ENCODE results near the gene C1orf21. TPM values are rescaled to one million over a fixed set of nuclear protein-coding genes. Genes with fewer than 3 reads are reported as not detected.
A peak's percentile ranks its signal among the peaks of the same experiment; 100 is the strongest.

C1orf21 gene
- total RNA-seq, 1 experiment from 2014 or later, result 28.5 TPM

DNA sequence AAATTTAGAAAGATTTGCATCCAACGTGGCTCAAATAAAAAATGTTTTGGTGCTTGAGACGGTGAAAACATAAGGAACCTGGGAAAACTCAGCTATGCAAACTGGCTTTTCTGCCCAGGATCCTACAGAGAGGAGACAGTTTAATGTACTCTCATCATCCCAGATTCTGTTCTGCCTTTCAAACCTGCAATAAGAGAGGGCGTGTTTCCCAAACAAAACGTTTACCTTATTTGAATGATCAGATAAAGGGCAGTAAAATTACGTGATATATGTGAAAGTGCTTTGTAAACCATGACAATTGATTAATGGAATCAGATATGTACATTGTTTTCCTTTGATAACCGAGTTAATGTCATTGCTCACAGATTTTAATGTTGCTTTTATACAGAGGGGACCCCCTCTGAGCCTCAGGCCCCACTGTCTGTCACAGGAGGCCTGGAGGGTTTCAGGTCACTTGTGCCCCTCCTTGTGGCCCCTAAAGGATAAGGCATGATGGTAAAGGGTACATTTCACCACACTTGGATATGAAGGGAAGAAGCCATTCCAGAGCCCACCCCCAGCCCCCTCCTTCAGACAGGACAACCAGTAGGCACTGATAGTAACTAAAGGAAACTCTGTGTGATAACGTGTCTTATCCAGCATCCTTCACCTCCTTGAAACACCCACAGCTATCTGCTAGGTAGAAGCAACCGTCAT, 210.3 kb downstream of the C1orf21 start:
- DNase-seq (ENCODE audit: low spot score) (no peak), ATAC-seq (peak; percentile 90)
- Mint-ChIP-seq H3K27ac (no peak overlapping the region), H3K9me3 (no peaks in the 10 kb centered on the region), H3K27me3 (ENCODE audit: low read depth) (no peaks in the 10 kb centered on the region), H3K4me3 (no peak overlapping the region), H3K36me3 (no peaks in the 10 kb centered on the region), H3K4me1 (peaks cover 13% of the 10 kb centered on the region)
- TF ChIP-seq GTF2I (CRISPR knock-in tag; conservative IDR thresholded peaks at IDR 0.05) (no peak), OVOL2 (CRISPR knock-in tag; IDR thresholded peaks at IDR 0.05; ENCODE audit: borderline replicate concordance) (no peak), TCF7 (CRISPR knock-in tag; IDR thresholded peaks at IDR 0.05; ENCODE audit: low read depth) (no peak), NFE2L1 (CRISPR knock-in tag; IDR thresholded peaks at IDR 0.05) (no peak), ELF4 (CRISPR knock-in tag; IDR thresholded peaks at IDR 0.05; ENCODE audit: low read depth) (no peak), ESRRA (CRISPR knock-in tag; IDR thresholded peaks at IDR 0.05; ENCODE audit: borderline replicate concordance) (no peak), NFATC4 (CRISPR knock-in tag; IDR thresholded peaks at IDR 0.05) (no peak)
- TF ChIP-seq, protein P1, sequence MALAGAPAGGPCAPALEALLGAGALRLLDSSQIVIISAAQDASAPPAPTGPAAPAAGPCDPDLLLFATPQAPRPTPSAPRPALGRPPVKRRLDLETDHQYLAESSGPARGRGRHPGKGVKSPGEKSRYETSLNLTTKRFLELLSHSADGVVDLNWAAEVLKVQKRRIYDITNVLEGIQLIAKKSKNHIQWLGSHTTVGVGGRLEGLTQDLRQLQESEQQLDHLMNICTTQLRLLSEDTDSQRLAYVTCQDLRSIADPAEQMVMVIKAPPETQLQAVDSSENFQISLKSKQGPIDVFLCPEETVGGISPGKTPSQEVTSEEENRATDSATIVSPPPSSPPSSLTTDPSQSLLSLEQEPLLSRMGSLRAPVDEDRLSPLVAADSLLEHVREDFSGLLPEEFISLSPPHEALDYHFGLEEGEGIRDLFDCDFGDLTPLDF (CRISPR knock-in tag; IDR thresholded peaks at IDR 0.05), result no peak
- TF ChIP-seq, protein P2, sequence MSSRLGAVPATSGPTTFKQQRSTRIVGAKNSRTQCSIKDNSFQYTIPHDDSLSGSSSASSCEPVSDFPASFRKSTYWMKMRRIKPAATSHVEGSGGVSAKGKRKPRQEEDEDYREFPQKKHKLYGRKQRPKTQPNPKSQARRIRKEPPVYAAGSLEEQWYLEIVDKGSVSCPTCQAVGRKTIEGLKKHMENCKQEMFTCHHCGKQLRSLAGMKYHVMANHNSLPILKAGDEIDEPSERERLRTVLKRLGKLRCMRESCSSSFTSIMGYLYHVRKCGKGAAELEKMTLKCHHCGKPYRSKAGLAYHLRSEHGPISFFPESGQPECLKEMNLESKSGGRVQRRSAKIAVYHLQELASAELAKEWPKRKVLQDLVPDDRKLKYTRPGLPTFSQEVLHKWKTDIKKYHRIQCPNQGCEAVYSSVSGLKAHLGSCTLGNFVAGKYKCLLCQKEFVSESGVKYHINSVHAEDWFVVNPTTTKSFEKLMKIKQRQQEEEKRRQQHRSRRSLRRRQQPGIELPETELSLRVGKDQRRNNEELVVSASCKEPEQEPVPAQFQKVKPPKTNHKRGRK (CRISPR knock-in tag; IDR thresholded peaks at IDR 0.05; ENCODE audit: borderline replicate concordance), result no peak
- TF ChIP-seq, protein P3, sequence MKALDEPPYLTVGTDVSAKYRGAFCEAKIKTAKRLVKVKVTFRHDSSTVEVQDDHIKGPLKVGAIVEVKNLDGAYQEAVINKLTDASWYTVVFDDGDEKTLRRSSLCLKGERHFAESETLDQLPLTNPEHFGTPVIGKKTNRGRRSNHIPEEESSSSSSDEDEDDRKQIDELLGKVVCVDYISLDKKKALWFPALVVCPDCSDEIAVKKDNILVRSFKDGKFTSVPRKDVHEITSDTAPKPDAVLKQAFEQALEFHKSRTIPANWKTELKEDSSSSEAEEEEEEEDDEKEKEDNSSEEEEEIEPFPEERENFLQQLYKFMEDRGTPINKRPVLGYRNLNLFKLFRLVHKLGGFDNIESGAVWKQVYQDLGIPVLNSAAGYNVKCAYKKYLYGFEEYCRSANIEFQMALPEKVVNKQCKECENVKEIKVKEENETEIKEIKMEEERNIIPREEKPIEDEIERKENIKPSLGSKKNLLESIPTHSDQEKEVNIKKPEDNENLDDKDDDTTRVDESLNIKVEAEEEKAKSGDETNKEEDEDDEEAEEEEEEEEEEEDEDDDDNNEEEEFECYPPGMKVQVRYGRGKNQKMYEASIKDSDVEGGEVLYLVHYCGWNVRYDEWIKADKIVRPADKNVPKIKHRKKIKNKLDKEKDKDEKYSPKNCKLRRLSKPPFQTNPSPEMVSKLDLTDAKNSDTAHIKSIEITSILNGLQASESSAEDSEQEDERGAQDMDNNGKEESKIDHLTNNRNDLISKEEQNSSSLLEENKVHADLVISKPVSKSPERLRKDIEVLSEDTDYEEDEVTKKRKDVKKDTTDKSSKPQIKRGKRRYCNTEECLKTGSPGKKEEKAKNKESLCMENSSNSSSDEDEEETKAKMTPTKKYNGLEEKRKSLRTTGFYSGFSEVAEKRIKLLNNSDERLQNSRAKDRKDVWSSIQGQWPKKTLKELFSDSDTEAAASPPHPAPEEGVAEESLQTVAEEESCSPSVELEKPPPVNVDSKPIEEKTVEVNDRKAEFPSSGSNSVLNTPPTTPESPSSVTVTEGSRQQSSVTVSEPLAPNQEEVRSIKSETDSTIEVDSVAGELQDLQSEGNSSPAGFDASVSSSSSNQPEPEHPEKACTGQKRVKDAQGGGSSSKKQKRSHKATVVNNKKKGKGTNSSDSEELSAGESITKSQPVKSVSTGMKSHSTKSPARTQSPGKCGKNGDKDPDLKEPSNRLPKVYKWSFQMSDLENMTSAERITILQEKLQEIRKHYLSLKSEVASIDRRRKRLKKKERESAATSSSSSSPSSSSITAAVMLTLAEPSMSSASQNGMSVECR (CRISPR knock-in tag; IDR thresholded peaks at IDR 0.05; ENCODE audit: borderline replicate concordance), result no peak
- TF ChIP-seq, protein P4, sequence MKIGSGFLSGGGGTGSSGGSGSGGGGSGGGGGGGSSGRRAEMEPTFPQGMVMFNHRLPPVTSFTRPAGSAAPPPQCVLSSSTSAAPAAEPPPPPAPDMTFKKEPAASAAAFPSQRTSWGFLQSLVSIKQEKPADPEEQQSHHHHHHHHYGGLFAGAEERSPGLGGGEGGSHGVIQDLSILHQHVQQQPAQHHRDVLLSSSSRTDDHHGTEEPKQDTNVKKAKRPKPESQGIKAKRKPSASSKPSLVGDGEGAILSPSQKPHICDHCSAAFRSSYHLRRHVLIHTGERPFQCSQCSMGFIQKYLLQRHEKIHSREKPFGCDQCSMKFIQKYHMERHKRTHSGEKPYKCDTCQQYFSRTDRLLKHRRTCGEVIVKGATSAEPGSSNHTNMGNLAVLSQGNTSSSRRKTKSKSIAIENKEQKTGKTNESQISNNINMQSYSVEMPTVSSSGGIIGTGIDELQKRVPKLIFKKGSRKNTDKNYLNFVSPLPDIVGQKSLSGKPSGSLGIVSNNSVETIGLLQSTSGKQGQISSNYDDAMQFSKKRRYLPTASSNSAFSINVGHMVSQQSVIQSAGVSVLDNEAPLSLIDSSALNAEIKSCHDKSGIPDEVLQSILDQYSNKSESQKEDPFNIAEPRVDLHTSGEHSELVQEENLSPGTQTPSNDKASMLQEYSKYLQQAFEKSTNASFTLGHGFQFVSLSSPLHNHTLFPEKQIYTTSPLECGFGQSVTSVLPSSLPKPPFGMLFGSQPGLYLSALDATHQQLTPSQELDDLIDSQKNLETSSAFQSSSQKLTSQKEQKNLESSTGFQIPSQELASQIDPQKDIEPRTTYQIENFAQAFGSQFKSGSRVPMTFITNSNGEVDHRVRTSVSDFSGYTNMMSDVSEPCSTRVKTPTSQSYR (CRISPR knock-in tag; IDR thresholded peaks at IDR 0.05), result no peak
- POLR2A ChIA-PET, result no interaction called here
- CTCF ChIA-PET, result no interaction called here

DNA sequence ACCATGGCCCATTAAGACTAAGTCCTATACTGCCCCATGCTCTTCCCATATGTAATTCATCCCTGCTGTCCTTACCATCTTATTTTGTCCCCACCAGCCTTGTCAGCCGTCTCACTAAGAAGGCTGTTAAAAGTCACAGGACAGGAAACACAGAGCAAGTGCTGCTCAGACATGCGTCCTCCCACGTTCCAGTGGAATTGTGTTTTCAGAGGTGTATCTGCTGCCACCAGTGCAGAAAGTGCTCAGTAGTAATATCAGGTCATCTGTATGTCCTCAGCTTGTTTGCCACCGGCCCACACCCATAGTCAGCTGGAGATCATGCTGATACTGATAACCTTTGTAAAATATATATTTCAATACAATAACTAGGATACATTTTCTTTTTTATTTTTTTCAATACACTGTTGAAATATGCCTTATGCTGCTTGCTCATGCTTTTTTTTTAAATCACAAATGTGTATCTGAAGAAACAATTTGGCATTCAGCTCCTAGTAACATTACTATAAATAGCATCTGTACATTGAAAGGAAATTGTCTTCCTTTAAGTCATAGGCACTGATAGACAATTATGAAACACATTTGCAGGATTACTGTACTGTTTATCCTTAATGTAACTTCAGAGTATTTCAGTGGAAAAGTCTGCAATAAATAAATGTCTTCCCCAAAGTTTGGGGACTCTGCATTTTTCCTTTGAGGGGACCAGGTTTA, 211.0 kb downstream of the C1orf21 start:
- Mint-ChIP-seq H3K27me3 (ENCODE audit: low read depth) (no peaks in the 10 kb centered on the region), H3K27ac (no peak overlapping the region), H3K4me3 (no peak overlapping the region), H3K4me1 (peaks cover 13% of the 10 kb centered on the region), H3K36me3 (no peaks in the 10 kb centered on the region), H3K9me3 (no peaks in the 10 kb centered on the region)
- no peak for DNase-seq (ENCODE audit: low spot score)
- ChIA-PET CTCF (no interaction called here), POLR2A (no interaction called here)
- ATAC-seq, result peak; percentile 22
- no peak for TF ChIP-seq ZNF671 (CRISPR knock-in tag; IDR thresholded peaks at IDR 0.05)
- TF ChIP-seq, protein P5, sequence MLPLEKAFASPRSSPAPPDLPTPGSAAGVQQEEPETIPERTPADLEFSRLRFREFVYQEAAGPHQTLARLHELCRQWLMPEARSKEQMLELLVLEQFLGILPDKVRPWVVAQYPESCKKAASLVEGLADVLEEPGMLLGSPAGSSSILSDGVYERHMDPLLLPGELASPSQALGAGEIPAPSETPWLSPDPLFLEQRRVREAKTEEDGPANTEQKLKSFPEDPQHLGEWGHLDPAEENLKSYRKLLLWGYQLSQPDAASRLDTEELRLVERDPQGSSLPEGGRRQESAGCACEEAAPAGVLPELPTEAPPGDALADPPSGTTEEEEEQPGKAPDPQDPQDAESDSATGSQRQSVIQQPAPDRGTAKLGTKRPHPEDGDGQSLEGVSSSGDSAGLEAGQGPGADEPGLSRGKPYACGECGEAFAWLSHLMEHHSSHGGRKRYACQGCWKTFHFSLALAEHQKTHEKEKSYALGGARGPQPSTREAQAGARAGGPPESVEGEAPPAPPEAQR (CRISPR knock-in tag; IDR thresholded peaks at IDR 0.05), result no peak
- TF ChIP-seq, protein P6, sequence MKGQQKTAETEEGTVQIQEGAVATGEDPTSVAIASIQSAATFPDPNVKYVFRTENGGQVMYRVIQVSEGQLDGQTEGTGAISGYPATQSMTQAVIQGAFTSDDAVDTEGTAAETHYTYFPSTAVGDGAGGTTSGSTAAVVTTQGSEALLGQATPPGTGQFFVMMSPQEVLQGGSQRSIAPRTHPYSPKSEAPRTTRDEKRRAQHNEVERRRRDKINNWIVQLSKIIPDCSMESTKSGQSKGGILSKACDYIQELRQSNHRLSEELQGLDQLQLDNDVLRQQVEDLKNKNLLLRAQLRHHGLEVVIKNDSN (CRISPR knock-in tag; IDR thresholded peaks at IDR 0.05), result no peak
- TF ChIP-seq, protein P3 (CRISPR knock-in tag; IDR thresholded peaks at IDR 0.05; ENCODE audit: borderline replicate concordance), result no peak

Data from WTC11 (cell line).